ENCODE data around the gene USP10. TPM values are rescaled to one million over a fixed set of nuclear protein-coding genes. Genes with fewer than 3 reads are reported as not detected.

The USP10 gene
- total and polyA plus RNA-seq, 12 donors, result 17.5 to 82.9 (median 62.8) TPM

GRCh38 chr16:84700446-84701300, 873 bp downstream of the USP10 start:
- WGBS, 2 donors, result 7% methylated on average over 28 of the region's 28 CpGs
- H3K4me3 ChIP-seq, result peak overlapping the region; percentile 78 to 100 (median 98)
- ATAC-seq, result peak in 7 of 8 donors; percentile 23 to 58 (median 36)
- H3K27me3 ChIP-seq, result no peaks in the 10 kb centered on the region
- TF ChIP-seq, protein P1, sequence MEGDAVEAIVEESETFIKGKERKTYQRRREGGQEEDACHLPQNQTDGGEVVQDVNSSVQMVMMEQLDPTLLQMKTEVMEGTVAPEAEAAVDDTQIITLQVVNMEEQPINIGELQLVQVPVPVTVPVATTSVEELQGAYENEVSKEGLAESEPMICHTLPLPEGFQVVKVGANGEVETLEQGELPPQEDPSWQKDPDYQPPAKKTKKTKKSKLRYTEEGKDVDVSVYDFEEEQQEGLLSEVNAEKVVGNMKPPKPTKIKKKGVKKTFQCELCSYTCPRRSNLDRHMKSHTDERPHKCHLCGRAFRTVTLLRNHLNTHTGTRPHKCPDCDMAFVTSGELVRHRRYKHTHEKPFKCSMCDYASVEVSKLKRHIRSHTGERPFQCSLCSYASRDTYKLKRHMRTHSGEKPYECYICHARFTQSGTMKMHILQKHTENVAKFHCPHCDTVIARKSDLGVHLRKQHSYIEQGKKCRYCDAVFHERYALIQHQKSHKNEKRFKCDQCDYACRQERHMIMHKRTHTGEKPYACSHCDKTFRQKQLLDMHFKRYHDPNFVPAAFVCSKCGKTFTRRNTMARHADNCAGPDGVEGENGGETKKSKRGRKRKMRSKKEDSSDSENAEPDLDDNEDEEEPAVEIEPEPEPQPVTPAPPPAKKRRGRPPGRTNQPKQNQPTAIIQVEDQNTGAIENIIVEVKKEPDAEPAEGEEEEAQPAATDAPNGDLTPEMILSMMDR (IDR thresholded peaks at IDR 0.05), result no peak
- intact Hi-C loops (cut with DNase I), result loop anchor here in 2 of 10 donors (1.0 to 5.0 kb wide), 2 partner anchors 14 to 48 kb away; no protein-coding TSS in a partner anchor
- H3K36me3 ChIP-seq, result peaks cover 0 to 5% (median 0%) of the 10 kb centered on the region in 9 donors
- no peaks in the 10 kb centered on the region for H3K9me3 ChIP-seq
- peaks cover 4 to 50% (median 43%) of the 10 kb centered on the region in 9 donors for H3K4me1 ChIP-seq
- DNase-seq, result peak in 1 of 2 donors; percentile 7
- H3K27ac ChIP-seq, result peak overlapping the region; percentile 75 to 94 (median 90)

GRCh38 chr16:84703681-84704080, 3.9 kb downstream of the USP10 start:
- WGBS, 2 donors, result 69 to 82% methylated on average over 10 of the region's 10 CpGs
- H3K9me3 ChIP-seq, result no peaks in the 10 kb centered on the region
- H3K36me3 ChIP-seq, result peaks cover 0 to 6% (median 0%) of the 10 kb centered on the region in 9 donors
- H3K4me1 ChIP-seq, result peaks cover 4 to 65% (median 43%) of the 10 kb centered on the region in 9 donors
- ATAC-seq, result no peak
- no peak overlapping the region for H3K4me3 ChIP-seq
- peak overlapping the region in 1 of 10 donors; percentile 0 for H3K27ac ChIP-seq
- intact Hi-C loops (cut with DNase I), result loop anchor here in 1 of 10 donors (5.0 kb wide), 1 partner anchor 51 kb away; no protein-coding TSS in a partner anchor
- no peaks in the 10 kb centered on the region for H3K27me3 ChIP-seq
- TF ChIP-seq, protein P1 (IDR thresholded peaks at IDR 0.05), result no peak
- no peak for DNase-seq

DNA sequence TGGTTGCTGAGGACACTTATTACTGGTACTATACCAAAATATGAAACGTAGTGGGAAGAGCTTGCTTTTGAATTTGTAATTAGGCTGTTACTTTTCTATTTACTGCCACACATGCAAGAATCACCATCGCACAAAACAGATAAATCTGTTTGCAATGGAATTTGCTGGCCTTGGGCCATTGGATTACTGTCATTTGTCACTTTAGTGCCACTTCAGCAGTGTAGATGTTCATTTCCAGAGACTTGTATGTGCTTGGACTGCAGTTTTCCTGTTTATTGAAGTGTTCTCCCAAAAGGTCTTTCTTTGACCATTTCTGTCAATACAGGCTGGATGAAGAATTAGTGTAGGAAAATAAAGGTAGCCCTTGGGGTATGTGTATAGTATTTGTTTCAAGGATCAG, 4.5 kb downstream of the USP10 start:
- Histone ChIP-seq H3K36me3 (peaks cover 0 to 11% (median 0%) of the 10 kb centered on the region in 9 donors), H3K4me3 (no peak overlapping the region), H3K27me3 (no peaks in the 10 kb centered on the region), H3K9me3 (no peaks in the 10 kb centered on the region), H3K27ac (no peak overlapping the region), H3K4me1 (peaks cover 2 to 67% (median 40%) of the 10 kb centered on the region in 9 donors)
- ATAC-seq (no peak), DNase-seq (no peak)
- TF ChIP-seq, protein P1 (IDR thresholded peaks at IDR 0.05), result no peak
- intact Hi-C loops (cut with DNase I), result loop anchor here in 1 of 10 donors (5.0 kb wide), 1 partner anchor 52 kb away; no protein-coding TSS in a partner anchor
- WGBS, 2 donors, result 34 to 56% methylated on average over 2 of the region's 2 CpGs

GRCh38 chr16:84706856-84707255, 7.1 kb downstream of the USP10 start:
- Histone ChIP-seq H3K27me3 (no peaks in the 10 kb centered on the region), H3K27ac (no peak overlapping the region), H3K4me3 (no peak overlapping the region), H3K36me3 (peaks cover 0 to 12% (median 0%) of the 10 kb centered on the region in 9 donors), H3K9me3 (no peaks in the 10 kb centered on the region), H3K4me1 (peaks cover 5 to 71% (median 47%) of the 10 kb centered on the region in 9 donors)
- intact Hi-C loops (cut with DNase I), result no loop called here
- 97 to 100% methylated on average over 1 of the region's 1 CpG for WGBS, 2 donors
- DNase-seq (no peak), ATAC-seq (no peak)
- TF ChIP-seq, protein P1 (IDR thresholded peaks at IDR 0.05), result no peak

All from heart right ventricle (tissue), 16 donors.